Stimulated activated CD4-positive, alpha-beta T cell treated with anti-CD3 and anti-CD28 coated beads, Interleukin-12 subunit alpha, Interleukin-12 subunit beta, amount 100 ng/mL, for 24 hours (primary cell): Measurements from ENCODE around the gene SCEL.
"Not testable (repeated sequence)": the region's sequence is repeated elsewhere in the genome, so short reads cannot be mapped to it uniquely, and the experiment has no call there.

Experiments
- DNase-seq, 2 experiments: peaks; one replicate each; pipeline ENCODE4 v3.0.0-alpha.2; 2020; ENCODE audit warnings: low read depth in 2 of 2

SCEL gene

GRCh38 chr13:77558016-77558415, 22.5 kb downstream of the SCEL start:
- no peak for DNase-seq

- no peak for DNase-seq
Observed at GRCh38 chr13:77563111-77563510, 27.6 kb downstream of the SCEL start.

- DNase-seq: no peak
Observed at GRCh38 chr13:77565635-77566034, 30.1 kb downstream of the SCEL start.

- DNase-seq: no peak
Observed at GRCh38 chr13:77571956-77572355, 36.5 kb downstream of the SCEL start.

GRCh38 chr13:77574096-77574495, 38.6 kb downstream of the SCEL start:
- no peak for DNase-seq

GRCh38 chr13:77579959-77580358, 44.5 kb downstream of the SCEL start:
- DNase-seq: no peak

- DNase-seq: no peak
Observed at GRCh38 chr13:77580748-77581147, 45.2 kb downstream of the SCEL start.

GRCh38 chr13:77583581-77583980, 48.1 kb downstream of the SCEL start:
- DNase-seq: no peak

- no peak for DNase-seq
Observed at GRCh38 chr13:77584106-77584505, 48.6 kb downstream of the SCEL start.

- DNase-seq: no peak
Observed at GRCh38 chr13:77595166-77595810, 59.8 kb downstream of the SCEL start.

- DNase-seq: no peak
Observed at GRCh38 chr13:77596777-77597176, 61.3 kb downstream of the SCEL start.

- no peak for DNase-seq
Observed at GRCh38 chr13:77599351-77599750, 63.8 kb downstream of the SCEL start.

GRCh38 chr13:77600701-77601100, 65.2 kb downstream of the SCEL start:
- no peak for DNase-seq

GRCh38 chr13:77611068-77611467, 75.6 kb downstream of the SCEL start:
- no peak for DNase-seq

- no peak for DNase-seq
Observed at GRCh38 chr13:77616027-77616426, 80.5 kb downstream of the SCEL start.

- DNase-seq: no peak
Observed at GRCh38 chr13:77619655-77620054, 84.1 kb downstream of the SCEL start.

GRCh38 chr13:77620138-77620537, 84.6 kb downstream of the SCEL start:
- DNase-seq: no peak

GRCh38 chr13:77623806-77624205, 88.3 kb downstream of the SCEL start:
- DNase-seq: no peak

- no peak for DNase-seq
Observed at GRCh38 chr13:77628170-77628569, 92.7 kb downstream of the SCEL start.

- DNase-seq: no peak
Observed at GRCh38 chr13:77637588-77637987, 102.1 kb downstream of the SCEL start.

GRCh38 chr13:77650409-77650808, 114.9 kb downstream of the SCEL start:
- DNase-seq: no peak

- DNase-seq: no peak
Observed at GRCh38 chr13:77653301-77653700, 117.8 kb downstream of the SCEL start.

- DNase-seq: not testable (repeated sequence)
Observed at GRCh38 chr13:77660016-77660415, 124.5 kb downstream of the SCEL start.

- DNase-seq: no peak
Observed at GRCh38 chr13:77660841-77661250, 125.3 kb downstream of the SCEL start.
